Activated naive CD4-positive, alpha-beta T cell (primary cell): ENCODE results near the gene PCDHGA1.
"Not testable (repeated sequence)": the region's sequence is repeated elsewhere in the genome, so short reads cannot be mapped to it uniquely, and the experiment has no call there.

Source experiments
- DNase-seq, 4 experiments: peaks; one replicate each; lab custom pipeline; 2025; lab: John Stamatoyannopoulos, UW

PCDHGA1 gene

GRCh38 chr5:141330299-141331080 lies at the start of gene PCDHGA1:
Gene PCDHGA1 (plus strand): TSS chr5:141330514.
- DNase-seq = no peak

GRCh38 chr5:141298376-141298775 lies 31.9 kb upstream of the PCDHGA1 start:
- DNase-seq = no peak

- DNase-seq = no peak
Observed at GRCh38 chr5:141303756-141304155, 26.6 kb upstream of the PCDHGA1 start, which contains the start of gene SLC25A2. Gene SLC25A2 (minus strand): TSS chr5:141304049. CDS start chr5:141303865, 184 bp downstream.

- no peak for DNase-seq
Observed at GRCh38 chr5:141306630-141307029, 23.7 kb upstream of the PCDHGA1 start.

GRCh38 chr5:141313711-141314110 lies 16.6 kb upstream of the PCDHGA1 start:
- no peak for DNase-seq

GRCh38 chr5:141316963-141317362 lies 13.4 kb upstream of the PCDHGA1 start:
- not testable (repeated sequence) for DNase-seq

- DNase-seq = no peak
Observed at GRCh38 chr5:141319202-141319601, 11.1 kb upstream of the PCDHGA1 start.

- no peak for DNase-seq
Observed at GRCh38 chr5:141319699-141320098, 10.6 kb upstream of the PCDHGA1 start.

GRCh38 chr5:141320225-141321169 lies 9.8 kb upstream of the PCDHGA1 start, which contains the start of gene TAF7:
Gene TAF7 (minus strand): TSS chr5:141320784. CDS start chr5:141320044, 740 bp downstream.
- peak; percentile 75 to 89 (median 84) for DNase-seq

- no peak for DNase-seq
Observed at GRCh38 chr5:141322261-141322660, 8.1 kb upstream of the PCDHGA1 start.

- DNase-seq = peak in 3 of 4 experiments; percentile 5 to 49 (median 24)
Observed at GRCh38 chr5:141326088-141326854, 4.0 kb upstream of the PCDHGA1 start.

GRCh38 chr5:141328231-141328630 lies 2.1 kb upstream of the PCDHGA1 start:
- DNase-seq = no peak

- DNase-seq = not testable (repeated sequence)
Observed at GRCh38 chr5:141332571-141332970, 2.3 kb downstream of the PCDHGA1 start.

GRCh38 chr5:141338538-141339306 lies 8.4 kb downstream of the PCDHGA1 start, which contains the start of gene PCDHGA2:
Gene PCDHGA2 (plus strand): TSS chr5:141338760.
- DNase-seq = no peak

- DNase-seq = not testable (repeated sequence)
Observed at GRCh38 chr5:141340781-141341354, 10.6 kb downstream of the PCDHGA1 start.

- no peak for DNase-seq
Observed at GRCh38 chr5:141342773-141343172, 12.5 kb downstream of the PCDHGA1 start.

GRCh38 chr5:141343242-141343952 lies 13.1 kb downstream of the PCDHGA1 start, which contains the start of gene PCDHGA3:
Gene PCDHGA3 (plus strand): TSS chr5:141343829. CDS start chr5:141344034, 205 bp downstream.
- DNase-seq = no peak

- DNase-seq = no peak
Observed at GRCh38 chr5:141343953-141344463, 13.7 kb downstream of the PCDHGA1 start.

- no peak for DNase-seq
Observed at GRCh38 chr5:141345327-141345726, 15.0 kb downstream of the PCDHGA1 start.
